Panc1 (cell line): Measurements from ENCODE around the gene TAPBP. TPM values are rescaled to one million over a fixed set of nuclear protein-coding genes. Genes with fewer than 3 reads are reported as not detected.
"Not testable (repeated sequence)": the region's sequence is repeated elsewhere in the genome, so short reads cannot be mapped to it uniquely, and the experiment has no call there.

ENCODE experiments used
- ATAC-seq: fragments of 200-7000 bp; cut with Tn5 transposase; 2 replicates; pipeline ENCODE4 v1.9.1; 2020; ENCODE audit warnings: mild to moderate bottlenecking, moderate library complexity
- BruUV-seq: library from RNA; stranded (reverse); fragments of 400-500 nt; replicated peaks from 2 replicates; lab custom pipeline; 2021; lab: Mats Ljungman, UMichigan
- CTCF ChIA-PET: fragments of 300-600 bp; sonication (Branson Sonifier 250); formaldehyde crosslinking; loops from one replicate; lab custom pipeline; 2022; ENCODE audit warnings: antibody characterized with exemption; lab: Charles Lee
- POLR2A ChIA-PET: fragments of 300-600 bp; sonication (Branson Sonifier 250); formaldehyde crosslinking; loops from one replicate; lab custom pipeline; 2022; ENCODE audit warnings: antibody characterized with exemption; lab: Charles Lee
- DNase-seq: peaks from one replicate; pipeline ENCODE4 v3.0.0-alpha.2; 2010; ENCODE audit warnings: low read depth, low spot score
- H3K27ac ChIP-seq: 2 replicates; pipeline ENCODE4 v1.5.1; 2011; ENCODE audit warnings: mild to moderate bottlenecking, low read length, inconsistent platforms
- H3K27me3 ChIP-seq: fragments of 200-500 bp; sonication (Bioruptor generic); 2 replicates; pipeline ENCODE4 v1.6.0; 2014; ENCODE audit warnings: low read length, inconsistent platforms; ENCODE audit not compliant: control insufficient read depth, insufficient read depth
- H3K36me3 ChIP-seq: fragments of 200-500 bp; sonication (Bioruptor generic); 2 replicates; pipeline ENCODE4 v1.5.1; 2014; ENCODE audit warnings: inconsistent platforms, mild to moderate bottlenecking, low read length, moderate library complexity; ENCODE audit not compliant: control insufficient read depth, insufficient read depth
- H3K4me1 ChIP-seq: 2 replicates; pipeline ENCODE4 v1.5.1; 2011; ENCODE audit warnings: inconsistent platforms, mild to moderate bottlenecking, low read length, moderate library complexity; ENCODE audit not compliant: control insufficient read depth, insufficient read depth
- H3K4me3 ChIP-seq, 2 experiments: 2 replicates each; pipeline ENCODE4 v1.5.1; 2011 to 2012; ENCODE audit warnings: low read depth in 2 of 2, low read length in 2 of 2, mild to moderate bottlenecking in 2 of 2, inconsistent platforms in 1 of 2, moderate library complexity in 1 of 2
- H3K9me3 ChIP-seq: fragments of 200-500 bp; sonication (Bioruptor generic); 2 replicates; pipeline ENCODE4 v1.5.1; 2014; ENCODE audit warnings: low read depth, mild to moderate bottlenecking, inconsistent platforms, low read length, moderate library complexity; ENCODE audit not compliant: control insufficient read depth, insufficient read depth
- CTCF ChIP-seq: fragments of 450-650 bp; IDR thresholded peaks from 2 replicates; pipeline ENCODE4 v1.5.1; 2017; ENCODE audit warnings: mild to moderate bottlenecking
- POLR2AphosphoS5 ChIP-seq: IDR thresholded peaks from 2 replicates; pipeline ENCODE4 v1.6.1; 2012; ENCODE audit warnings: mild to moderate bottlenecking, low read depth, low read length, moderate library complexity
- REST ChIP-seq, 2 experiments: IDR thresholded peaks; 2 replicates each; pipeline ENCODE4 v1.6.1; 2011 to 2012; ENCODE audit warnings: low read depth in 2 of 2, control low read depth in 1 of 2, low read length in 1 of 2, mild to moderate bottlenecking in 1 of 2, moderate library complexity in 1 of 2; ENCODE audit not compliant: insufficient read depth in 1 of 2
- SIN3A ChIP-seq: IDR thresholded peaks from 2 replicates; pipeline ENCODE4 v1.6.1; 2012; ENCODE audit warnings: low read depth, mild to moderate bottlenecking, low read length, moderate library complexity, borderline replicate concordance; ENCODE audit not compliant: insufficient read depth
- TCF7L2 ChIP-seq: IDR thresholded peaks from 2 replicates; pipeline ENCODE4 v1.6.1; 2011; ENCODE audit warnings: mild to moderate bottlenecking, low read depth, low read length, inconsistent platforms
- in situ Hi-C: cut with HindIII; loops from 2 replicates; pipeline ENCODE4 v1.10.0; 2016; ENCODE audit warnings: low sequenced_read_pairs, low pct_unique_long_range_greater_than_20kb
- intact Hi-C: fragments of 100-400 bp; cut with micrococcal nuclease; formaldehyde crosslinking; loops from one replicate; pipeline ENCODE4 v1.10.0; 2022; ENCODE audit not compliant: unreplicated experiment
- total RNA-seq: library from RNA; stranded (reverse); gene quantifications from one replicate; pipeline ENCODE4 v1.2.1, GENCODE V29; 2021; ENCODE audit not compliant: unreplicated experiment

The TAPBP gene
- total RNA-seq, 1 experiment from 2014 or later, result 246 TPM

GRCh38 chr6:33359331-33359730, 45.5 kb upstream of the TAPBP start:
- ATAC-seq, result no peak
- Histone ChIP-seq H3K27ac (no peak overlapping the region), H3K27me3 (no peaks in the 10 kb centered on the region), H3K4me1 (no peaks in the 10 kb centered on the region), H3K36me3 (no peaks in the 10 kb centered on the region), H3K9me3 (no peaks in the 10 kb centered on the region), H3K4me3 (no peak overlapping the region)
- POLR2A ChIA-PET, result no interaction called here
- intact Hi-C loops (no loop called here), in situ Hi-C loops (no loop called here)
- TF ChIP-seq POLR2AphosphoS5, result no peak
- TF ChIP-seq REST (IDR thresholded peaks at IDR 0.05; ENCODE audit: insufficient read depth in 1 of 2, low read depth in 2 of 2, low read length in 1 of 2), result no peak
- no peak for TF ChIP-seq CTCF
- TF ChIP-seq TCF7L2, result no peak
- TF ChIP-seq SIN3A, result no peak
- no TSS peak for BruUV-seq
- DNase-seq, result no peak
- CTCF ChIA-PET, result no interaction called here

GRCh38 chr6:33357160-33357871, 43.4 kb upstream of the TAPBP start:
- intact Hi-C loops, ATAC-seq: not testable (repeated sequence)

GRCh38 chr6:33356295-33356694, 42.4 kb upstream of the TAPBP start:
- TF ChIP-seq CTCF (no peak), SIN3A (no peak), POLR2AphosphoS5 (no peak), TCF7L2 (no peak), REST (IDR thresholded peaks at IDR 0.05; ENCODE audit: insufficient read depth in 1 of 2, low read depth in 2 of 2, low read length in 1 of 2) (no peak)
- no peak overlapping the region for H3K4me3 ChIP-seq
- H3K9me3 ChIP-seq, result no peaks in the 10 kb centered on the region
- BruUV-seq, result no TSS peak
- no peaks in the 10 kb centered on the region for H3K4me1 ChIP-seq
- intact Hi-C loops, result no loop called here
- no peaks in the 10 kb centered on the region for H3K27me3 ChIP-seq
- H3K27ac ChIP-seq, result no peak overlapping the region
- in situ Hi-C loops, result no loop called here
- CTCF ChIA-PET, result no interaction called here
- no peaks in the 10 kb centered on the region for H3K36me3 ChIP-seq
- ATAC-seq, result no peak
- DNase-seq, result no peak
- POLR2A ChIA-PET, result interaction anchor here (0.7 kb wide), 1 partner anchor 19 kb away, joined by 4 read pairs; no protein-coding TSS in a partner anchor

More at GRCh38 chr6:33357160-33357871, 43.4 kb upstream of the TAPBP start:
- BruUV-seq, H3K9me3 ChIP-seq, CTCF ChIA-PET, DNase-seq, in situ Hi-C loops, H3K27ac ChIP-seq, H3K4me1 ChIP-seq, H3K27me3 ChIP-seq, H3K4me3 ChIP-seq, H3K36me3 ChIP-seq: not testable (repeated sequence)
- POLR2A ChIA-PET, result interaction anchor here (0.7 kb wide), 1 partner anchor 17 kb away, joined by 4 read pairs; no protein-coding TSS in a partner anchor
